Caco-2 (cell line): ENCODE data around the gene EVPLL. TPM values are rescaled to one million over a fixed set of nuclear protein-coding genes. Genes with fewer than 3 reads are reported as not detected.

Source experiments
- BruUV-seq: library from RNA; stranded (reverse); fragments of 400-500 nt; replicated peaks from 2 replicates; lab custom pipeline; 2021; lab: Mats Ljungman, UMichigan
- CTCF ChIA-PET: fragments of 300-600 bp; sonication (Branson Sonifier 250); formaldehyde crosslinking; loops from one replicate; lab custom pipeline; 2022; ENCODE audit warnings: antibody characterized with exemption; lab: Charles Lee
- POLR2A ChIA-PET: fragments of 300-600 bp; sonication (Branson Sonifier 250); formaldehyde crosslinking; loops from one replicate; lab custom pipeline; 2022; ENCODE audit warnings: antibody characterized with exemption; lab: Charles Lee
- DNase-seq, 2 experiments: peaks; one replicate each; pipeline versions ENCODE4 v3.0.0 to v3.0.0-alpha.2; 2020 to 2022
- H3K27me3 ChIP-seq: replicated peaks from 2 replicates; pipeline ENCODE4 v1.6.0; 2011; ENCODE audit warnings: low read length; ENCODE audit not compliant: control insufficient read depth, insufficient read depth
- H3K36me3 ChIP-seq: 2 replicates; pipeline ENCODE4 v1.5.1; 2011; ENCODE audit warnings: low read length; ENCODE audit not compliant: control insufficient read depth, insufficient read depth
- H3K4me1 ChIP-seq: fragments of 250-450 bp; sonication (Bioruptor Pico); 2 replicates; pipeline ENCODE4 v1.5.1; 2020; ENCODE audit warnings: mild to moderate bottlenecking
- H3K4me3 ChIP-seq: 2 replicates; pipeline ENCODE4 v1.5.1; 2011; ENCODE audit warnings: low read depth, mild to moderate bottlenecking, control low read depth, low read length
- H3K9me3 ChIP-seq: fragments of 250-450 bp; sonication (Bioruptor Pico); 2 replicates; pipeline ENCODE4 v1.5.1; 2020; ENCODE audit warnings: mild to moderate bottlenecking, moderate library complexity
- H3K27ac Mint-ChIP-seq: one replicate; pipeline ENCODE4 v1.8.0; 2022; ENCODE audit warnings: mixed read lengths; ENCODE audit not compliant: unreplicated experiment
- H3K27me3 Mint-ChIP-seq: one replicate; pipeline ENCODE4 v1.8.0; 2022; ENCODE audit warnings: mixed read lengths; ENCODE audit not compliant: insufficient read depth, unreplicated experiment
- H3K36me3 Mint-ChIP-seq: one replicate; pipeline ENCODE4 v1.8.0; 2022; ENCODE audit warnings: mild to moderate bottlenecking, mixed read lengths; ENCODE audit not compliant: insufficient read depth, unreplicated experiment
- H3K4me1 Mint-ChIP-seq: one replicate; pipeline ENCODE4 v1.8.0; 2022; ENCODE audit warnings: low read depth, mixed read lengths; ENCODE audit not compliant: unreplicated experiment
- H3K4me3 Mint-ChIP-seq: one replicate; pipeline ENCODE4 v1.8.0; 2022; ENCODE audit warnings: mild to moderate bottlenecking, moderate library complexity, mixed read lengths; ENCODE audit not compliant: unreplicated experiment
- H3K9me3 Mint-ChIP-seq: one replicate; pipeline ENCODE4 v1.8.0; 2022; ENCODE audit warnings: mixed read lengths; ENCODE audit not compliant: unreplicated experiment
- CTCF ChIP-seq, 2 experiments: fragments of 200-600 bp in 1 of 2; IDR thresholded peaks; 1 replicate in 1 of 2; 2 replicates in 1 of 2; pipeline versions ENCODE4 v1.5.1 to v1.8.0; 2011 to 2022; ENCODE audit warnings: antibody characterized with exemption in 1 of 2, control low read depth in 1 of 2, inconsistent platforms in 1 of 2, low read depth in 1 of 2, low read length in 1 of 2, mild to moderate bottlenecking in 1 of 2, moderate library complexity in 1 of 2; ENCODE audit not compliant: insufficient read depth in 1 of 2, severe bottlenecking in 1 of 2, unreplicated experiment in 1 of 2
- intact Hi-C: fragments of 100-400 bp; cut with micrococcal nuclease; formaldehyde crosslinking; loops from one replicate; pipeline ENCODE4 v1.10.0; 2022; ENCODE audit not compliant: unreplicated experiment
- total RNA-seq: library from RNA; stranded (reverse); gene quantifications from 2 replicates; pipeline ENCODE4 v1.2.3, GENCODE V29; 2022

EVPLL gene
- total RNA-seq, 1 experiment from 2014 or later, result not detected

GRCh38 chr17:18380471-18381157 lies 3.0 kb downstream of the EVPLL start:
- Histone ChIP-seq H3K4me1 (no peaks in the 10 kb centered on the region), H3K4me3 (no peak overlapping the region), H3K9me3 (no peaks in the 10 kb centered on the region), H3K36me3 (no peaks in the 10 kb centered on the region), H3K27me3 (no peaks in the 10 kb centered on the region)
- BruUV-seq, result no TSS peak
- no peaks in the 10 kb centered on the region for H3K4me1 Mint-ChIP-seq
- intact Hi-C loops, result no loop called here
- H3K36me3 Mint-ChIP-seq, result no peaks in the 10 kb centered on the region
- H3K9me3 Mint-ChIP-seq, result no peaks in the 10 kb centered on the region
- no peak for TF ChIP-seq CTCF (IDR thresholded peaks at IDR 0.05; ENCODE audit: insufficient read depth in 1 of 2, low read depth in 1 of 2, low read length in 1 of 2, severe bottlenecking in 1 of 2, unreplicated experiment in 1 of 2)
- no peaks in the 10 kb centered on the region for H3K27me3 Mint-ChIP-seq
- ChIA-PET CTCF (no interaction called here), POLR2A (no interaction called here)
- DNase-seq, result peak in 1 of 2 experiments; percentile 25
- no peak overlapping the region for H3K27ac Mint-ChIP-seq
- H3K4me3 Mint-ChIP-seq, result no peak overlapping the region

GRCh38 chr17:18381158-18381952 lies 3.8 kb downstream of the EVPLL start:
- H3K36me3 Mint-ChIP-seq, result no peaks in the 10 kb centered on the region
- POLR2A ChIA-PET, result no interaction called here
- peak; percentile 0 to 37 for DNase-seq
- no peak overlapping the region for H3K27ac Mint-ChIP-seq
- H3K4me3 ChIP-seq, result no peak overlapping the region
- H3K27me3 ChIP-seq, result no peaks in the 10 kb centered on the region
- H3K36me3 ChIP-seq, result no peaks in the 10 kb centered on the region
- no peaks in the 10 kb centered on the region for H3K9me3 ChIP-seq
- CTCF ChIA-PET, result no interaction called here
- no peaks in the 10 kb centered on the region for H3K9me3 Mint-ChIP-seq
- H3K4me3 Mint-ChIP-seq, result no peak overlapping the region
- H3K27me3 Mint-ChIP-seq, result no peaks in the 10 kb centered on the region
- no TSS peak for BruUV-seq
- TF ChIP-seq CTCF (IDR thresholded peaks at IDR 0.05; ENCODE audit: insufficient read depth in 1 of 2, low read depth in 1 of 2, low read length in 1 of 2, severe bottlenecking in 1 of 2, unreplicated experiment in 1 of 2), result no peak
- H3K4me1 ChIP-seq, result no peaks in the 10 kb centered on the region
- intact Hi-C loops, result no loop called here
- no peaks in the 10 kb centered on the region for H3K4me1 Mint-ChIP-seq

- Mint-ChIP-seq H3K4me3 (no peak overlapping the region), H3K4me1 (no peaks in the 10 kb centered on the region), H3K9me3 (no peaks in the 10 kb centered on the region), H3K36me3 (no peaks in the 10 kb centered on the region), H3K27me3 (no peaks in the 10 kb centered on the region), H3K27ac (no peak overlapping the region)
- CTCF ChIA-PET, result no interaction called here
- Histone ChIP-seq H3K4me1 (no peaks in the 10 kb centered on the region), H3K9me3 (no peaks in the 10 kb centered on the region), H3K27me3 (no peaks in the 10 kb centered on the region), H3K4me3 (no peak overlapping the region), H3K36me3 (no peaks in the 10 kb centered on the region)
- intact Hi-C loops, result no loop called here
- peak in 1 of 2 experiments; percentile 0 for DNase-seq
- TF ChIP-seq CTCF (IDR thresholded peaks at IDR 0.05; ENCODE audit: insufficient read depth in 1 of 2, low read depth in 1 of 2, low read length in 1 of 2, severe bottlenecking in 1 of 2, unreplicated experiment in 1 of 2), result no peak
- POLR2A ChIA-PET, result no interaction called here
- BruUV-seq, result no TSS peak
Measured at GRCh38 chr17:18381953-18382245, 4.3 kb downstream of the EVPLL start.
